ENCODE results near the gene MKI67. TPM values are rescaled to one million over a fixed set of nuclear protein-coding genes. Genes with fewer than 3 reads are reported as not detected.

MKI67 gene
- polyA plus RNA-seq, 1 donor (not counting 4 experiments of a cell fraction or from before 2014, with no cell fraction given) = 10.4 TPM

GRCh38 chr10:128054163-128054970 lies 71.9 kb downstream of the MKI67 start:
- Histone ChIP-seq H2AFZ (ENCODE audit: control insufficient read depth, low read length) (no peak overlapping the region), H3K36me3 (ENCODE audit: control insufficient read depth in 2 of 2, extremely low read depth in 1 of 2, insufficient read depth in 2 of 2, low read length in 2 of 2) (peaks cover 44 to 58% of the 10 kb centered on the region in 2 experiments), H3K27ac (ENCODE audit: control insufficient read depth, insufficient read depth, low read length) (no peak overlapping the region), H4K20me1 (ENCODE audit: control insufficient read depth, extremely low read depth, insufficient read depth, low read length) (peaks cover 4% of the 10 kb centered on the region), H3K9ac (ENCODE audit: control insufficient read depth, extremely low read depth, insufficient read depth, low read length) (no peak overlapping the region), H3K4me2 (ENCODE audit: control insufficient read depth, extremely low read depth, insufficient read depth, low read depth, low read length) (no peak overlapping the region), H3K4me3 (ENCODE audit: control insufficient read depth in 2 of 3, extremely low read depth in 1 of 3, insufficient read depth in 2 of 3, low read depth in 1 of 3, low read length in 3 of 3) (no peak overlapping the region), H3K9me1 (ENCODE audit: control insufficient read depth, extremely low read depth, insufficient read depth, low read length) (peaks cover 6% of the 10 kb centered on the region), H3K79me2 (ENCODE audit: control insufficient read depth, insufficient read depth, low read length) (peaks cover 34% of the 10 kb centered on the region), H3K27me3 (ENCODE audit: control insufficient read depth, extremely low read depth, insufficient read depth, low read length) (no peaks in the 10 kb centered on the region), H3K9me3 (ENCODE audit: control insufficient read depth, low read depth, low read length) (no peaks in the 10 kb centered on the region), H3K4me1 (ENCODE audit: control insufficient read depth, extremely low read depth, insufficient read depth, low read length) (peaks cover 22% of the 10 kb centered on the region)
- dilution Hi-C loops (cut with MboI; ENCODE audit: extremely low pct_ligation_motif_present, low sequenced_read_pairs) = no loop called here
- no peak for DNase-seq (ENCODE audit: low read depth, low spot score)
- FAIRE-seq = no peak
- TF ChIP-seq, protein P1, sequence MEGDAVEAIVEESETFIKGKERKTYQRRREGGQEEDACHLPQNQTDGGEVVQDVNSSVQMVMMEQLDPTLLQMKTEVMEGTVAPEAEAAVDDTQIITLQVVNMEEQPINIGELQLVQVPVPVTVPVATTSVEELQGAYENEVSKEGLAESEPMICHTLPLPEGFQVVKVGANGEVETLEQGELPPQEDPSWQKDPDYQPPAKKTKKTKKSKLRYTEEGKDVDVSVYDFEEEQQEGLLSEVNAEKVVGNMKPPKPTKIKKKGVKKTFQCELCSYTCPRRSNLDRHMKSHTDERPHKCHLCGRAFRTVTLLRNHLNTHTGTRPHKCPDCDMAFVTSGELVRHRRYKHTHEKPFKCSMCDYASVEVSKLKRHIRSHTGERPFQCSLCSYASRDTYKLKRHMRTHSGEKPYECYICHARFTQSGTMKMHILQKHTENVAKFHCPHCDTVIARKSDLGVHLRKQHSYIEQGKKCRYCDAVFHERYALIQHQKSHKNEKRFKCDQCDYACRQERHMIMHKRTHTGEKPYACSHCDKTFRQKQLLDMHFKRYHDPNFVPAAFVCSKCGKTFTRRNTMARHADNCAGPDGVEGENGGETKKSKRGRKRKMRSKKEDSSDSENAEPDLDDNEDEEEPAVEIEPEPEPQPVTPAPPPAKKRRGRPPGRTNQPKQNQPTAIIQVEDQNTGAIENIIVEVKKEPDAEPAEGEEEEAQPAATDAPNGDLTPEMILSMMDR (optimal IDR thresholded peaks at IDR 0.05 in 1 of 3, IDR thresholded peaks at IDR 0.05 in 1 of 3, conservative IDR thresholded peaks at IDR 0.05 in 1 of 3; ENCODE audit: extremely low read depth in 1 of 3, insufficient read depth in 2 of 3, low read length in 3 of 3) = no peak
- no peak for TF ChIP-seq EZH2 (IDR thresholded peaks at IDR 0.05; ENCODE audit: low read length)

DNA sequence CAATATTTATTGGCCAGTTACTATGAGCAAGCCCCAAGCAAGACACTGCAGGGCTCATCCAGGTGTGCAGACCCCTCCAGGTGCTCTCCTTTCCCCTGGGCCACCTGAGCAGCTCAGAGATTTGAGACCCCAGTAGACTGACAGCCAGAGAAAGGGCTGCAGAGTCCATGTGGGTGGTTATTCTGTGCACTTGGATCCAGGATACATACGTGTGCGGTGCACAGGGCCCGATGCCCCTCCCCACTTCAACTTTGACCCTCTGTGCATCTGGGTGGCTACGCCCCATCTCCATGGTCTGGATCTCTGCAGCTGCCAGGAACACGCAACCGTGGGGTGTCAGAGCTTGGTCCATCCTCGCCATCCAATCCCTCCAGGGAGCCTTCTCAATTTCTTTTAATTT lies 72.9 kb downstream of the MKI67 start:
- no peak overlapping the region for H3K4me3 ChIP-seq (ENCODE audit: control insufficient read depth in 2 of 3, extremely low read depth in 1 of 3, insufficient read depth in 2 of 3, low read depth in 1 of 3, low read length in 3 of 3)
- no peaks in the 10 kb centered on the region for H3K9me3 ChIP-seq (ENCODE audit: control insufficient read depth, low read depth, low read length)
- H3K27ac ChIP-seq (ENCODE audit: control insufficient read depth, insufficient read depth, low read length) = no peak overlapping the region
- peaks cover 43 to 51% of the 10 kb centered on the region in 2 experiments for H3K36me3 ChIP-seq (ENCODE audit: control insufficient read depth in 2 of 2, extremely low read depth in 1 of 2, insufficient read depth in 2 of 2, low read length in 2 of 2)
- H3K4me2 ChIP-seq (ENCODE audit: control insufficient read depth, extremely low read depth, insufficient read depth, low read depth, low read length) = no peak overlapping the region
- TF ChIP-seq, protein P1 (optimal IDR thresholded peaks at IDR 0.05 in 1 of 3, IDR thresholded peaks at IDR 0.05 in 1 of 3, conservative IDR thresholded peaks at IDR 0.05 in 1 of 3; ENCODE audit: extremely low read depth in 1 of 3, insufficient read depth in 2 of 3, low read length in 3 of 3) = no peak
- no peak for TF ChIP-seq EZH2 (IDR thresholded peaks at IDR 0.05; ENCODE audit: low read length)
- peaks cover 6% of the 10 kb centered on the region for H3K9me1 ChIP-seq (ENCODE audit: control insufficient read depth, extremely low read depth, insufficient read depth, low read length)
- dilution Hi-C loops (cut with MboI; ENCODE audit: extremely low pct_ligation_motif_present, low sequenced_read_pairs) = no loop called here
- peaks cover 4% of the 10 kb centered on the region for H4K20me1 ChIP-seq (ENCODE audit: control insufficient read depth, extremely low read depth, insufficient read depth, low read length)
- FAIRE-seq (no peak), DNase-seq (ENCODE audit: low read depth, low spot score) (no peak)
- peaks cover 41% of the 10 kb centered on the region for H3K79me2 ChIP-seq (ENCODE audit: control insufficient read depth, insufficient read depth, low read length)
- no peak overlapping the region for H2AFZ ChIP-seq (ENCODE audit: control insufficient read depth, low read length)
- H3K4me1 ChIP-seq (ENCODE audit: control insufficient read depth, extremely low read depth, insufficient read depth, low read length) = peaks cover 29% of the 10 kb centered on the region
- no peaks in the 10 kb centered on the region for H3K27me3 ChIP-seq (ENCODE audit: control insufficient read depth, extremely low read depth, insufficient read depth, low read length)
- H3K9ac ChIP-seq (ENCODE audit: control insufficient read depth, extremely low read depth, insufficient read depth, low read length) = no peak overlapping the region
